Activated CD4-positive, alpha-beta memory T cell treated with anti-CD3 and anti-CD28 coated beads, Interleukin-2, amount 10 ng/mL, durations not matched to agents 7 days and 5 days (primary cell): ENCODE measurements around the gene SIRT7. TPM values are rescaled to one million over a fixed set of nuclear protein-coding genes. Genes with fewer than 3 reads are reported as not detected.

Source experiments
- CTCF ChIA-PET: fragments of 350-600 bp; sonication (Branson Sonifier 250); formaldehyde crosslinking; loops from one replicate; lab custom pipeline; 2021; ENCODE audit warnings: antibody characterized with exemption, inconsistent platforms; lab: Charles Lee
- POLR2A ChIA-PET: fragments of 350-600 bp; sonication (Branson Sonifier 250); formaldehyde crosslinking; loops from one replicate; lab custom pipeline; 2021; ENCODE audit warnings: antibody characterized with exemption; lab: Charles Lee
- DNase-seq: peaks from one replicate; pipeline ENCODE4 v3.0.0-alpha.2; 2020
- H3K27ac Mint-ChIP-seq: one replicate; pipeline ENCODE4 v1.8.0; 2021; ENCODE audit warnings: mild to moderate bottlenecking, mixed read lengths
- H3K27me3 Mint-ChIP-seq: one replicate; pipeline ENCODE4 v1.8.0; 2021; ENCODE audit warnings: mixed read lengths
- H3K36me3 Mint-ChIP-seq: one replicate; pipeline ENCODE4 v1.8.0; 2021; ENCODE audit warnings: low read depth, mixed read lengths
- H3K4me1 Mint-ChIP-seq: one replicate; pipeline ENCODE4 v1.8.0; 2021; ENCODE audit warnings: mixed read lengths
- H3K4me3 Mint-ChIP-seq: one replicate; pipeline ENCODE4 v1.8.0; 2021; ENCODE audit warnings: mild to moderate bottlenecking, mixed read lengths
- H3K9me3 Mint-ChIP-seq: one replicate; pipeline ENCODE4 v1.8.0; 2021; ENCODE audit warnings: mixed read lengths
- total RNA-seq, 2 experiments: library from RNA; stranded (reverse); gene quantifications; one replicate each; pipeline ENCODE4 v1.2.3, GENCODE V29; 2021

SIRT7 gene
- total RNA-seq, 2 experiments from 2014 or later: 55.8 to 58.4 TPM

GRCh38 chr17:81865358-81865732 is 52.6 kb downstream of the SIRT7 start:
- Mint-ChIP-seq H3K4me1 (peaks cover 53% of the 10 kb centered on the region), H3K27me3 (no peaks in the 10 kb centered on the region), H3K4me3 (no peak overlapping the region), H3K9me3 (no peaks in the 10 kb centered on the region), H3K27ac (peak overlapping the region; percentile 49), H3K36me3 (peaks cover 54% of the 10 kb centered on the region)
- no peak for DNase-seq
- ChIA-PET CTCF (no interaction called here), POLR2A (interaction anchor here (0.7 to 2.6 kb wide), 4 partner anchors 9 to 111 kb away, joined by 3 to 10 read pairs (median 3); partner anchors contain the start of genes ALYREF and MCRIP1)

GRCh38 chr17:81863833-81864768 is 53.9 kb downstream of the SIRT7 start:
- ChIA-PET POLR2A (interaction anchor here (0.6 to 6.6 kb wide), 3 partner anchors 7 to 27 kb away, joined by 3 to 133 read pairs (median 5); partner anchors contain the start of gene ARHGDIA), CTCF (no interaction called here)
- no peaks in the 10 kb centered on the region for H3K9me3 Mint-ChIP-seq

GRCh38 chr17:81863123-81863675 is 54.8 kb downstream of the SIRT7 start:
- DNase-seq: no peak
- peak overlapping the region; percentile 68 for H3K27ac Mint-ChIP-seq
- no peaks in the 10 kb centered on the region for H3K9me3 Mint-ChIP-seq
- no peaks in the 10 kb centered on the region for H3K27me3 Mint-ChIP-seq
- ChIA-PET CTCF (no interaction called here), POLR2A (interaction anchor here (0.6 to 6.6 kb wide), 3 partner anchors 8 to 28 kb away, joined by 3 to 133 read pairs (median 5); partner anchors contain the start of gene ARHGDIA)
- peak overlapping the region; percentile 57 for H3K4me3 Mint-ChIP-seq
- H3K36me3 Mint-ChIP-seq: peaks cover 50% of the 10 kb centered on the region
- H3K4me1 Mint-ChIP-seq: peaks cover 53% of the 10 kb centered on the region

More at GRCh38 chr17:81863833-81864768, 53.9 kb downstream of the SIRT7 start:
- Mint-ChIP-seq H3K36me3 (peaks cover 49% of the 10 kb centered on the region), H3K27ac (peak overlapping the region; percentile 68), H3K27me3 (no peaks in the 10 kb centered on the region), H3K4me1 (peaks cover 47% of the 10 kb centered on the region), H3K4me3 (no peak overlapping the region)
- no peak for DNase-seq

Other genes starting within 250 kb of the SIRT7 start
- 10 to 100 TPM; 17.5 to 17.8 TPM for gene ARL16, start 234.4 kb downstream of the SIRT7 start, total RNA-seq
- gene HGS, start 234.2 kb downstream of the SIRT7 start, total RNA-seq: 100 to 1,000 TPM; 122 to 130 TPM
- 10 to 100 TPM; 57.2 to 59.6 TPM for gene MRPL12, start 214.8 kb downstream of the SIRT7 start, total RNA-seq
- gene SLC25A10, start 205.9 kb downstream of the SIRT7 start, total RNA-seq: 10 to 100 TPM; 18.5 to 22.1 TPM
- gene GCGR, start 114.0 kb downstream of the SIRT7 start, total RNA-seq: not detected
- 10 to 100 TPM; 37.1 to 38.2 TPM for gene MCRIP1, start 84.9 kb downstream of the SIRT7 start, total RNA-seq
- not detected for gene PPP1R27, start 83.1 kb downstream of the SIRT7 start, total RNA-seq
- gene P4HB, start 57.6 kb downstream of the SIRT7 start, total RNA-seq: 100 to 1,000 TPM; 483 to 496 TPM
- 100 to 1,000 TPM; 636 to 661 TPM for gene ARHGDIA, start 46.8 kb downstream of the SIRT7 start, total RNA-seq
- gene ALYREF, start 26.6 kb downstream of the SIRT7 start, total RNA-seq: 100 to 1,000 TPM; 159 to 160 TPM
- 10 to 100 TPM; 95.9 to 98.4 TPM for gene ANAPC11, start 26.5 kb downstream of the SIRT7 start, total RNA-seq
- gene NPB, start 15.9 kb downstream of the SIRT7 start, total RNA-seq: under 1 TPM in 1 of 2 experiments, not detected in 1; 0.38 TPM
- 10 to 100 TPM; 41.6 to 44.4 TPM for gene PCYT2, start 6.8 kb downstream of the SIRT7 start, total RNA-seq
- 10 to 100 TPM; 35.2 to 36.5 TPM for gene MAFG, start 9.6 kb upstream of the SIRT7 start, total RNA-seq
- 10 to 100 TPM; 25.8 to 34.7 TPM for gene PYCR1, start 19.1 kb upstream of the SIRT7 start, total RNA-seq
- gene MYADML2, start 29.1 kb upstream of the SIRT7 start, total RNA-seq: not detected
- gene NOTUM, start 43.0 kb upstream of the SIRT7 start, total RNA-seq: under 1 TPM in 1 of 2 experiments, not detected in 1; 0.15 TPM
- 10 to 100 TPM; 25.3 to 29.9 TPM for gene ASPSCR1, start 59.5 kb upstream of the SIRT7 start, total RNA-seq
- gene CENPX, start 104.7 kb upstream of the SIRT7 start, total RNA-seq: 10 to 100 TPM; 52.7 to 54.7 TPM
- 10 to 100 TPM; 34.8 to 35.5 TPM for gene LRRC45, start 105.1 kb upstream of the SIRT7 start, total RNA-seq
- gene RAC3, start 113.5 kb upstream of the SIRT7 start, total RNA-seq: 1 to 10 TPM; 7.9 to 8.1 TPM
- 10 to 100 TPM; 93.9 to 95.2 TPM for gene DCXR, start 119.5 kb upstream of the SIRT7 start, total RNA-seq
- gene RFNG, start 133.6 kb upstream of the SIRT7 start, total RNA-seq: 10 to 100 TPM; 26.3 to 28.4 TPM
- gene GPS1, start 133.7 kb upstream of the SIRT7 start, total RNA-seq: 10 to 100 TPM; 69.0 to 75.6 TPM
- 10 to 100 TPM; 98.8 to 99.3 TPM for gene DUS1L, start 147.6 kb upstream of the SIRT7 start, total RNA-seq
- gene FASN, start 180.1 kb upstream of the SIRT7 start, total RNA-seq: 100 to 1,000 TPM; 181 to 191 TPM